Fibroblast of skin of right quadriceps (primary cell): ENCODE results near the gene TMPRSS9.
"Not testable (repeated sequence)": the region's sequence is repeated elsewhere in the genome, so short reads cannot be mapped to it uniquely, and the experiment has no call there.

ENCODE experiments used
- DNase-seq: peaks from one replicate; pipeline ENCODE4 v3.0.0-alpha.2; 2013

TMPRSS9 gene

DNA sequence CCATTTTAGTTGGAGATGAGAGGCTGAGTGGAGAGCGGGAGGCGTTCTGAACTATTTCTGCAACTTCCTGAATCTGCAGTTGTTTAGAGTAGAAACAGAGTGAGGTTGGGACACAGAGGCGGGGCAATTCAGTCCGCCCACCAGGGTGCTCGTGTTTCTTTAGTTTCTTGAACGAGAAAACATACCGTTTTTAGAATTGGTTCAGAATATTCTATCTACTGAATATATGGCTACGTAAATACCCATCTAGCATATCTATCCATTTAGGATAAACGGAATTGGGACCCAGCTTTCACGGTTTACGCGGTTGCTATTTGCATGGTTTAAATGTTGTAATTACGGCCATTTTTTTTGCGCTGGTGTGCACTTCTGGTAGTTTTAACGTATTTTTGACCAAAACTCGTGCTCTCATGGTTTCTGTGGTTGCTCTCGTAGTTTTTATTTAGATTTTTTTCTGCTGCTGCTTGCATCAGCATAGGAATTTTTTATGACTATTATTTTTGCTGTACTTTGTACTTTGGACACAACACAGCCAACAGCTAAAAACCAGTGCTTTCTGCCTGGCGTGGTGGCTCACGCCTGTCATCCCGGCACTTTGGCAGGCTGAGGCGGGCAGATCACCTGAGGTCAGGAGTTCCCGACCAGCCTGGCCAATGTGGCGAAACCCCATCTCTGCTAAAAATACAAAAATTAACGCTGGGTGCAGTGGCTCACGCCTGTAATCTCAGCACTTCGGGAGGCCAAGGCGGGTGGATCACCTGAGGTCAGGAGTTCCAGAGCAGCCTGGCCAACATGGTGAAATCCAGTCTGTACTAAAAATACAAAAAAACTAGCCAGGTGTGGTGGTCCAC lies 34.6 kb downstream of the TMPRSS9 start:
- DNase-seq = no peak

DNA sequence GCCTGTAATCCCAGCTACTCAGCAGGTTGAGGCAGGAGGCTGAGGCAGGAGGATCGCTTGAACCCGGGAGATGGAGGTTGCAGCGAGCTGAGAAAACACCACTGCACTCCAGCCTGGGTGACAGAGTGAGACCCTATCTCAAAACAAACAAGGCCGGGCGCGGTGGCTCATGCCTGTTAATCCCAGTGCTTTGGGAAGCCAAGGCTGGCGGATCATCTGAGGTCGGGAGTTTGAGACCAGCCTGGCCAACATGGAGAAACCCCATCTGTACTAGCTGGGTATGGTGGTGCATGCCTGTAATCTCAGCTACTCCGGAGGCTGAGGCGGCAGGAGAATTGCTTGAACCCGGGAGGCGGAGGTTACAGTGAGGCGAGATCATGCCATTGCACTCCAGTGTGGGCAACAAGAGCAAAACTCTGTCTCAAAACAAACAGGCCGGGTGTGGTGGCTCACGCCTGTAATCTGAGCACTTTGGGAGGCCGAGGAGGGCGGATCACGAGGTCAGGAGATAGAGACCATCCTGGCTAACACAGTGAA lies 35.3 kb downstream of the TMPRSS9 start:
- DNase-seq = not testable (repeated sequence)

DNA sequence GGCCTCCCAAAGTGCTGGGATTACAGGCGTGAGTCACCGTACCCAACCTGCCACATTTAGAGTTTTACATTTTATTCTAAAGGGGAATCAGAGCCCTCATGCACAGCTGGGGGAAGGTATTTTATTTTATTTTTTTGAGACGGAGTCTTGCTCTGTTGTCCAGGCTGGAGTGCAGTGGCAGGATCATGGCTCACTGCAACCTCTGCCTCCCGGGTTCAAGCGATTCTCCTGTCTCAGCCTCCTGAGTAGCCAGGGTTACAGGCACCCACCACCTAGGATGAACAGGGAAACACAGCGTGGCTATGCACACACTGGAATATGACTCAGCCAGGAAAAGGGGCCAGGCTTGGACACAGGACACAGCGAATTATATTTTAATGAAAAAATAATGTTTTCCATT lies 37.1 kb downstream of the TMPRSS9 start:
- not testable (repeated sequence) for DNase-seq

DNA sequence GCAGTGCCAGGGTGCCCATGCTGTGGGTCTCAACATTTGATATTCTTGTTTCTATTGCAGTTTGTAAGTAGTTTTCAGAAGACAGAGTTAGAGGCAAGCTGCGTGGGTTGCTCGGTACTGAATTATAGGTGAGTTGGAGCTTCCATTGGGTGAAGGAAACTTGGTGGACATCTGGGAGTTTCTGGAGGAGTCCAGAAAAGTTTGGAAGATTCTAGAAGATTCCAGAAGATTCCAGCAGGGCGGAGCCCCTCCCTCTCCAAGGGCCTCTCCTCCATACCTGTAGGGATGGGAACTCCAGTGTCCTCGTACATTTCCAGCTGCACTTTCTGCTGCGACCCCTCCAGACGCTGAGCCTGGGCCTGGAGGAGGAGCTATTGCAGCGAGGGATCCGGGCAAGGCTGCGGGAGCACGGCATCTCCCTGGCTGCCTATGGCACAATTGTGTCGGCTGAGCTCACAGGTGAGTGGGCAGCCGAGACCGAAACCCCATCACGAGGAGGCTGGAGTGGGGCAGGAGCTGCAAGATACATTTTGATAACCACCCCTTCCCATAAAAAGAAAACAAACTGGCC lies 38.8 kb downstream of the TMPRSS9 start:
- DNase-seq = no peak

DNA sequence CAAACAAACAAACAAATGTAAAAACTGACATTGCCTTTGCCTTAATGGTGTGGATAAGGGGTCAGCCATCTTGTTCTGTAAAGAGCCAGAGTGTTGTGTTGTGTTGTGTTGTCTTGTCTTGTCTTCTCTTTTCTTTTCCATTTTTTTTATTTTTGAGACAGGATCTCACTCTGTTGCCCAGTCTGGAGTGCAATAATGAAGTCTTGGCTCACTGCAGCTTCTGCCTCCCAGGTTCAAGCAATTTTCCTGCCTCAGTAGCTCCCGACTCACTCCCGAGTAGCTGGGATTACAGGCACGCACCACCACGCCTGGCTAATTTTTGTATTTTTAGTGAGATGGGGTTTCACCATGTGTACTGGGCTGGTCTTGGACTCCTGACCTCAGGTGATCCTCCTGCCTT lies 39.5 kb downstream of the TMPRSS9 start:
- no peak for DNase-seq

DNA sequence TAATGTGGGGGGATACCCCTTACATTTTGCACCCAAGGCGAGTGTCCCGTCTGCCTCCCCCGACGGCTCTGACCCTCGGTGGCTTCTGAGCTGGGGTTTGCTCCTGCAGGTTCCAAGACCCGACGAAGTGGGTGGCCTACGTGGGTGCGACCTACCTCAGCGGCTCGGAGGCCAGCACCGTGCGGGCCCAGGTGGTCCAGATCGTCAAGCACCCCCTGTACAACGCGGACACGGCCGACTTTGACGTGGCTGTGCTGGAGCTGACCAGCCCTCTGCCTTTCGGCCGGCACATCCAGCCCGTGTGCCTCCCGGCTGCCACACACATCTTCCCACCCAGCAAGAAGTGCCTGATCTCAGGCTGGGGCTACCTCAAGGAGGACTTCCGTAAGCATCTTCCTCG lies 48.2 kb downstream of the TMPRSS9 start:
- DNase-seq = no peak

DNA sequence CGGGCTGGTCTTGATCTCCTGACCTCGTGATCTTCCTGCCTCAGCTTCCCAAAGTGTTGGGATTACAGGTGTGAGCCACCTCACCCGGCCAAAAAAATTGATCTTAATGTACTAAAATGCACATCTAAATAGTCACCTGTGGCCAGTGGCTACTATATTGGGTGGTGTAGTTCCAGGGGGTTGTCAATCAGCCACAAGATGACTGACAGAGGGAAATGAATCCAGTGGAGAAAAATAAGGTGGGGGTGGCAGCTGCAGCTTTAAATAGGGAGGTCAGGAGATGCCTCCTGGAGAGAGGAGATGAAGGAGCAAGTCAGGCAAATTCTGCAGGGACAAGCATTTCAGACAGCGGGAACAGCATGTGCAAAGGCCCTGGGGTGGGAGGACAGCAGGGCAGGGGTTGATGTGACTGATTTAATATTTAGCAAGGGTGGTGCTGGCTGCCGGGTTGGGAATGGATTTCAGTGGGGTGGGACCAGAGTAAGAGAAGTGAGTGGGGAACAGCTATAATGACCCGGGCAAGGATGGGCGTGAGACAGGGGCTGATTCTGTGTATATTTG lies 49.4 kb downstream of the TMPRSS9 start:
- DNase-seq = no peak

DNA sequence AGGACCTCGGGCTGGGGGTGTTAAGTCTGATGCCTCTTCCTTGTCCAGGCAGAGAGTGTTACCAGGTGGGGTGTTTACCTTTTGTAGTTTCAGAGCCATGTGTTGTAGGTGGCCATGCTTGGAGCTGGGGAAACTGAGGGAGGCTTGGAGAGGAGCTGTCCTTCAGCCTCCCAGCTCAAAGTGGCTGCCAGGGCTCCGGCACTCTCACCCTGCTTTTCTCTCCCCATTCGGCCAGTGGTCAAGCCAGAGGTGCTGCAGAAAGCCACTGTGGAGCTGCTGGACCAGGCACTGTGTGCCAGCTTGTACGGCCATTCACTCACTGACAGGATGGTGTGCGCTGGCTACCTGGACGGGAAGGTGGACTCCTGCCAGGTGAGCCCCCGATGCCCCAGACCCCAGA lies 50.0 kb downstream of the TMPRSS9 start:
- no peak for DNase-seq

DNA sequence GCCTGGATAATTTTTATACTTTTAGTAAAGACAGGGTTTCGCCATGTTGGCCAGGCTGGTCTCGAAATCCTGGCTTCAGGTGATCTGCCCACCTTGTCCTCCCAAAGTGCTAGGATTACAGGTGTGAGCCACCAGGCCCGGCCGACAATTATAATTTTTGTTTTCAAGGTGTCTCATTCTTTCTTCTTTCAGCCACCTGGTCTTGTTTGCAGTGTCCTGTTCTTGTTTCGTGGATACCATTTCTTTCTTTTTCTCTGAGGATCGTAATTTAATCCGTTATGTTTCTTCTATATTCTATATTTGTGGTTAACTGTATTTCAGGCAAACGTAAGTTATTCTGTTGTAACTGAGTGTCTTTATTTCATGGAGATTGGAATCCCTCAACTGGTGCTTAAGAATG lies 51.6 kb downstream of the TMPRSS9 start:
- DNase-seq = no peak

DNA sequence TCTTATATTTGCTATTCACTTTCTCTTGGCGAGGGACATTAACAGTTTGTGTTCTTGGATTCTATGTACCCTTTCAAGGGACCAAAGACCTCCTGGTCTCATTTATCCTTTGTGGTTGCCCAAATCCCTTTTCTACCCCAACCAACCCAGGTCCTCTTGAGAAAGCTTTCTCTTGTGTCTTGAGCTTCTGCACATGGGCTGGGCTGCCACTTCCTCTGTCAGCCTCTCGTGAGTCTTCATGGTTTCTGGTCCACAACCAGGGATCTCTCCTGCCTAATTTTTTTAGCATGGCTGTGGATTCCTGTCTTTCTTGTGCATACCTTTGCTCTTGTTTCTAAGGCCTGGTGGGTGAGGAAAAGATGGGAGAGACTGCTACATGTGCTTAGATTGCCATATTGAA lies 52.4 kb downstream of the TMPRSS9 start:
- no peak for DNase-seq

DNA sequence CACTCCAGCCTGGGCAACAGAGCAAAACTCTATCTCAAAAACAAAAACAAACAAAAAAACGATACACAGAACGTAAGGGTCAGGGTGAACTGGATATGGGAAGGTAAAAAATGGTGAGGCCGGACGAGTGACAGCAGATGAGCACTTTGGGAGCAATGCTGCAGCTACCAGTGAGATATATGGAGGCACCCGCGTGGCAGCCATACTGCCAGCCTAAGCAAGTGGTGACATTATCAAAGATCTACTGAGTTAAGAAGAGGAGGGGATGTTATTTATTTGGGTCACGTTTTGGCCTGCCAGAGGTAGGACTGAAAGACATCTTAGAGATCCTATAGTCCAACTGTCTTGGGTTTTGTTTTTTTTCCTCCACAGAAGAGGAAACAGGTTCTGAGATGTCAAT lies 53.1 kb downstream of the TMPRSS9 start:
- DNase-seq = no peak

DNA sequence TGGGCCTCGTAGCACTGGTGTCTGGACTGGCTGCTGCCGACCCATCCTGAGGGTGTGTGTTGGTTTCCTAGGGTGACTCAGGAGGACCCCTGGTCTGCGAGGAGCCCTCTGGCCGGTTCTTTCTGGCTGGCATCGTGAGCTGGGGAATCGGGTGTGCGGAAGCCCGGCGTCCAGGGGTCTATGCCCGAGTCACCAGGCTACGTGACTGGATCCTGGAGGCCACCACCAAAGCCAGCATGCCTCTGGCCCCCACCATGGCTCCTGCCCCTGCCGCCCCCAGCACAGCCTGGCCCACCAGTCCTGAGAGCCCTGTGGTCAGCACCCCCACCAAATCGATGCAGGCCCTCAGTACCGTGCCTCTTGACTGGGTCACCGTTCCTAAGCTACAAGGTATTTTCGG lies 53.6 kb downstream of the TMPRSS9 start:
- no peak for DNase-seq

DNA sequence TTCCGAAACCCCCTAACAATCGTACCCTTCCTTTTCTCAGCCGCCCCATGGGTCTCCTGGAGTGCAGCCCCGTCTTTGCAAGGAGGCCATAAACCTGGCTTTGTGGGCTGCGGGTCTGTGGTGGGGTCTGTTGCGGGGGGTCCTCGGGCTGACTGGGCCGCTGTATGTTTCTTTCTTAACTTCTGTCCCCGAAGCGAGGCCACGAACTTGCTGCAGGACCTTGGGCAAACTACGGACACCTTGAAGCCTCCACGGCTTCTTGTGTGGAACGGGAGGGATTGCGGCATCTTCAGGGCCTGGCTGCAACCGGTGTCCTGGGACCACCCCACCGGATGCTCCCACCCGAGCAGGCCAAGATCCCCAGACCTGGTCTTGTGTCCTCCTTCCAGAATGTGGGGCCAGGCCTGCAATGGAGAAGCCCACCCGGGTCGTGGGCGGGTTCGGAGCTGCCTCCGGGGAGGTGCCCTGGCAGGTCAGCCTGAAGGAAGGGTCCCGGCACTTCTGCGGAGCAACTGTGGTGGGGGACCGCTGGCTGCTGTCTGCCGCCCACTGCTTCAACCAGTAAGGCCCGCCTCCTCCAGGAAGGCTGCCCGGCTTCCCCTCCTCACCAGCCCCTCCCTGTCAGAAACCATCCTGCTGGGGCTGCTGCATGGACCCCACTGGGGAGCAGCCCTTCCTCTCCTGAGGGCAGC lies 55.4 kb downstream of the TMPRSS9 start:
- DNase-seq = no peak

DNA sequence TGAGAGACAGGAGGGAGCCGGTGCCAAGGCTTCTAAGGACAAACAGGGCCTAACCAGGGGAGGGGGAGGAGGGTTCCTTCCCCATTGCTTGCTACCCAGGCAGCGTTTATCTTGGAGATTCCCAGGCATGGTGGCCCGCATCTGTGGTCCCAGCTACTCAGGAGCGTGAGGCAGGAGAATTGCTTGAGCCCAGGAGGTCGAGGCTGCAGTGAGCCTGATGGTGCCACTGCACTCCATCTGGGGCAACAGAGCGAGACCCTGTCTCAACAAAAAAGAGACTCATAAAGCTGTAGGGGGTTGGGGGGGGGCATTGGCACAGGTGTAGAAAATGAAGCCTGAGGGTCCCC lies 55.9 kb downstream of the TMPRSS9 start:
- DNase-seq = no peak

DNA sequence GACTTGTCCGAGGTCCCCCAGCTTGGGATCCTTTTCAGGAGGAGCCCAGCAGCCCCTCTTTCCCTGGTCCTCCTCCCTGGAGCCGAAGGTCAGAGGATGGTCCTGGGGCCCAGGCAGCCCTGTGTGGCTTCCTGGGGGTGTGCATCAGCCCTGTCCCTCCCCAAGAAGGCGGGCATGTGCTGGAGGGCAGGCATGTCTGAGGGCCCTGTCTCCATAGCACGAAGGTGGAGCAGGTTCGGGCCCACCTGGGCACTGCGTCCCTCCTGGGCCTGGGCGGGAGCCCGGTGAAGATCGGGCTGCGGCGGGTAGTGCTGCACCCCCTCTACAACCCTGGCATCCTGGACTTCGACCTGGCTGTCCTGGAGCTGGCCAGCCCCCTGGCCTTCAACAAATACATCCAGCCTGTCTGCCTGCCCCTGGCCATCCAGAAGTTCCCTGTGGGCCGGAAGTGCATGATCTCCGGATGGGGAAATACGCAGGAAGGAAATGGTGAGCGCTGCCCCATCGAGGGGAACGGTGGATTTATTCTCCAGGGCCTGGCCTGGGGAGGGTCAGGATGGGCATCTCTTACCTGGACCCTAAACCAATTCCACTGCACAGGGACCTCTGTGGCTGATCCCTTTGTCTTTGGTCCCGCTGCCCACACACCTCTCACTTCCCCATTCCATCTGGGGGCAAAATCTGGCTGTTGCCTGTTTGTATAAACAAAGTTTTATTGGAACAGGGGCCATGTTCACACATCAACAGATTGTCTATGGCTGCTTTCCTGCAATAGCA lies 56.4 kb downstream of the TMPRSS9 start:
- no peak for DNase-seq

DNA sequence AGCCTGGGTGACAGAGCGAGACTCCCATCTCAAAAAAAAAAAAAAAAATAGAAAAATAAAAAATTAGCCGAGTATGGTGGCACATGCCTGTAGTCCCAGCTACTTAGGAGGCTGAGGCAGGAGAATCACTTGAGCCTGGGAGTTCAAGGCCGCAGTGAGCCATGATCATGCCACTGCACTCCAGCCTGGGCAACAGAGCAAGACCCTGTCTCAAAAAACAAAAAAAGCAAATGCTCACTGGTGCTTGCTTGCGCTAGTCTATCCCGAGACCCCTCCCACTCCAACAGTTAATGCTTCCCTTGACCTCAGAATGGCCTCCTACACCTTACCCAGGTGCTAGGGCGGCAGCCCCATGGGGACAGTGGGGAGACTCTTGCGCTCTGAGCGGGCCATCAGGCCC lies 57.4 kb downstream of the TMPRSS9 start:
- DNase-seq = not testable (repeated sequence)

DNA sequence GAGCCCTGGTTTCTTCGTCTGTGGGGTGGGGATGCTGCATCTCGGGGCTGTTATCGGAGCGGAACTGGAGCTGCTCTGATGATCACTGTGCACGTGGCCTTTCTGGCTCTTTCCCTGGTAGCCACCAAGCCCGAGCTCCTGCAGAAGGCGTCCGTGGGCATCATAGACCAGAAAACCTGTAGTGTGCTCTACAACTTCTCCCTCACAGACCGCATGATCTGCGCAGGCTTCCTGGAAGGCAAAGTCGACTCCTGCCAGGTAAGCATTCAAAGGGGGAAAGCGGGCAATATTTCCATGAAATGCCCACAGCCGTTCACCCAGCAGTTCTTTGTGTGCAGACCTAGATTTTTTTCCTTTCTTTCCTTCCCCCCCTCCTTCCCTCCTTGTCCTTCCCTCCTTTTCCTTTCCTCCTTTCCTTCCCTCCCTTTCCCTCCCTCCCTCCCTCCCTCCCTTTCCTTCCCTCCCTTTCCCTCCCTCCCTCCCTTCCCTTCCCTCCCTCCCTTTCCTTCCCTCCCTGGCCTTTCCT lies 57.9 kb downstream of the TMPRSS9 start:
- no peak for DNase-seq

DNA sequence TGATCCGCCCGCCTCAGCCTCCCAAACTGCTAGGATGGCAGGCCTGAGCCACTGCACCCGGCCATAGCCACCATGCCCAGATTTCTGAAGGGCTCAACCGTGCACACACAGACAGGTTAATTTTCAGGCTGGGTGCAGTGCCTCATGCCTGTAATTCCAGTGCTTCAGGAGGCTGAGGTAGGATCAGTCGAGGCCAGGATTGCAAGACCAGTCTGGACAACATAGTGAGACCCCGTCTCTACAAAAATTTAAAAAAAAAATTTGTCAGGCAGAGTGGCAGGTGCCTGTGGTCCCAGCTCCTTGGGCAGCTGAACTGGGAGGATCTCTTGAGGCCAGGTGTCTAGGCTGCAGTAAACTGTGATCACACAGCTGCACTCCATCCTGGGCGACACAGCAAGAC lies 59.7 kb downstream of the TMPRSS9 start:
- DNase-seq = no peak

DNA sequence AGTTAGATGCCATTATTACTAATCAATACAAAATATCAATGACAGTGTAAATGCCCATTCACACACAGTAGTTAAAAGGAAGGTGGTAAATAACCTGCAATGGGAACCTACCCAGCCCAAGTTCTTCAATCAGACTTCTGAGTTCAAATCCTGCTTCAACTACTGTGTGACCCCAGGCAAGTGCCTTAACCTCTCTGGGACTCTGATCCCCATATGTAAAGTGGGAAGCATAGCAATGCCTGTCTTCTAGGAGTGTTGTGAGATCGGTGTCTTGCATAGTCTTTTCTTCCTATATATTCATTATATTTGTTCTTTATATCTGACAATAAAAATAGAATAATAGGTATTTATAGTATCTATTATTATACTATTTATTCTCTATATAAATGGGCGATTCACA lies 60.4 kb downstream of the TMPRSS9 start:
- no peak for DNase-seq

DNA sequence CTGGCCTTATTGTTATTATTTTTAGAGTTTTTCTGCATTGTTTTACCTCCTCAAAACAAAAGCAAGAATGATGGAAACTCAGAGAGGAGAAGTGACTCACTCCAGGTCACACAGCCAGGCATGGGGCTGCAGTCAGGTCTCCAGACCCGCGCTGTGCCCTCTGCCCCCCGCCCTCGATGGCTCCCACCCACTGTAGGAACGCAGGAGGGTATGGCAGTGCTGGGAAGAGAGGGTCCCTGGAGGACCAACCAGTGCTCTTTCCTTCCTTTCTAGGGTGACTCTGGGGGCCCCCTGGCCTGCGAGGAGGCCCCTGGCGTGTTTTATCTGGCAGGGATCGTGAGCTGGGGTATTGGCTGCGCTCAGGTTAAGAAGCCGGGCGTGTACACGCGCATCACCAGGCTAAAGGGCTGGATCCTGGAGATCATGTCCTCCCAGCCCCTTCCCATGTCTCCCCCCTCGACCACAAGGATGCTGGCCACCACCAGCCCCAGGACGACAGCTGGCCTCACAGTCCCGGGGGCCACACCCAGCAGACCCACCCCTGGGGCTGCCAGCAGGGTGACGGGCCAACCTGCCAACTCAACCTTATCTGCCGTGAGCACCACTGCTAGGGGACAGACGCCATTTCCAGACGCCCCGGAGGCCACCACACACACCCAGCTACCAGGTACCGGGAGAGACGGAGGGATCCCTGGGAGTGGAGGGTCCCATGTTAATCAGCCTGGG lies 61.7 kb downstream of the TMPRSS9 start:
- no peak for DNase-seq

DNA sequence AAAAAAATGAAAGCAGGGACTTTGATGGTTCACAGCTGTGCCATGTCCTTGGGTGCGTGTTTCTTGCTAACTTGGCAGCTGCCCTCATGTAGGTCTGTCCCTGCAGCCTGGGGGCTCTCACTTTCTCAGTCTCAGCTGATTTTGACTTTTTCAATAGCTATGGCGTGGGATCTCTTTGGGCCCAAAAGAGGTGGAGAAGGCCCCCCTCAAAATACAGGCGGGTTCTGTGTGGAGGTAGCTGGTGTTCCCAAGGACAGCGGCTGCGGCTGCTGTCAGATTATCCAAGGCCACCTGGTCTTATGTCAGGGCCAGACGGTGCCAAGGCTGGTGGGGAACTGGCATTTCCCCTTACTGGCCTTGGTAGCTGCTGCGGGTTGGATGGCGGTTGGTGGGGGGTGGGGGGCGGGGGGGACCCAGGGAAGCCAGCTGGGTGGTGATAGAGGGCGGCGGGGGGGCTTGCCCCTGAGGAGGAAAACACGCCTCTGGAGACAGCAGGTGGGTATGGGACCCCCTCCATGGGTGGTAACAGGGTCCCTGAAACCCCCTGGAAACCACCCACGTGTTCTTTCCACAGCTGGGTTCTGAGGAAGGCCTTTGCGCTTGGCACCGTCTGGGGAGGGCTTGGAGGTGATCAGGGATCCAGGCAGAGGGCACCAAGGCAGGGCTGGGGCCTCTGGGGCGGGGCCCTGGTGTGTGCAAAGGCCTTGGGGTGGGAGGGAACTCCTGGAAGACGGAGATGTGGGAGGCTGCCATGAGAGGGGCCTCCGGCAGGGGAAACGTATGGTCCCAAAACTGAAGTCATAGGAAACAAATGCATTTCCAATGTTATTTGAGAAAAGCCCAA lies 63.2 kb downstream of the TMPRSS9 start:
- no peak for DNase-seq
